ENCODE measurements around the gene CABP7.

DNA sequence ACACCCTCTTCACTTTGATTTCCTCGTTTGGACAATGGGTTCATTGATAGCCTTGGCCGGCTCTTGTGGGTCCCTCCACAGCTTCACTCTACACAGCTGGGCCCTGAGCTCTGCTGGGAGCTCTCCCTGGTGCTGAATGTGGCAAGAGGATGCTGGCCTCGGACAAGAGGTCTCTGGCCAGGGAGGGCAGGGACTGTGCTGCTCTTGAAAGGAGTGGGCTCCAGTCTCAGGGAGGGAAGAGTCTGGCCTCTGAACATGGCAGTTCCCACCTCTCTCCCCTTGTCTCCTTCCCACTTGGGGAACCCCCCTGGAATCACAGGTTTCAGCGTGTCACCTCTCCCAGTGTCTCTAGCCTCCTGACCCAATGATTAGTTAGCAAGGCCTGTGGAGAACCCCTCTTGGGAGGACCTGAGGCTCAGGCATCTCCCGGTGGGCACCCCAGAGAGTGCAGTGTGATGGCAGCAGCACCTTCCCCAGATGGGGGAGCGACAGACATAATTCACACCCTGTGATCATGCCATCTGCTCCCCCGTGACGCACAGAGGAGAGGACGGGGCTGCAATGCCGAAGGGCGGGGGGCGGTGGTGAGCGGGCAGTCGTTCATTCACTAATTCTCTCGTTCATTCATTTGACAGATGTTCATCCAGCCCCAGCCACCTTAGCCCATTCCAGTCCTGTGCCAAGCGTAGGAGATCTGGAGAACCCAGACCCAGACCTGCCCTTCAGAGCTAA is 2.8 kb upstream of the CABP7 start:
- TF ChIP-seq POLR2A (IDR thresholded peaks at IDR 0.05) (no peak), POLR2AphosphoS5 (IDR thresholded peaks at IDR 0.05; ENCODE audit: insufficient read depth in 1 of 2, low read depth in 1 of 2) (no peak)
- TF ChIP-seq, protein P1, sequence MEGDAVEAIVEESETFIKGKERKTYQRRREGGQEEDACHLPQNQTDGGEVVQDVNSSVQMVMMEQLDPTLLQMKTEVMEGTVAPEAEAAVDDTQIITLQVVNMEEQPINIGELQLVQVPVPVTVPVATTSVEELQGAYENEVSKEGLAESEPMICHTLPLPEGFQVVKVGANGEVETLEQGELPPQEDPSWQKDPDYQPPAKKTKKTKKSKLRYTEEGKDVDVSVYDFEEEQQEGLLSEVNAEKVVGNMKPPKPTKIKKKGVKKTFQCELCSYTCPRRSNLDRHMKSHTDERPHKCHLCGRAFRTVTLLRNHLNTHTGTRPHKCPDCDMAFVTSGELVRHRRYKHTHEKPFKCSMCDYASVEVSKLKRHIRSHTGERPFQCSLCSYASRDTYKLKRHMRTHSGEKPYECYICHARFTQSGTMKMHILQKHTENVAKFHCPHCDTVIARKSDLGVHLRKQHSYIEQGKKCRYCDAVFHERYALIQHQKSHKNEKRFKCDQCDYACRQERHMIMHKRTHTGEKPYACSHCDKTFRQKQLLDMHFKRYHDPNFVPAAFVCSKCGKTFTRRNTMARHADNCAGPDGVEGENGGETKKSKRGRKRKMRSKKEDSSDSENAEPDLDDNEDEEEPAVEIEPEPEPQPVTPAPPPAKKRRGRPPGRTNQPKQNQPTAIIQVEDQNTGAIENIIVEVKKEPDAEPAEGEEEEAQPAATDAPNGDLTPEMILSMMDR (IDR thresholded peaks at IDR 0.05) = no peak

All from vagina (tissue), 2 donors.